ENCODE data around the gene POMT2. TPM values are rescaled to one million over a fixed set of nuclear protein-coding genes. Genes with fewer than 3 reads are reported as not detected.

The POMT2 gene
- total RNA-seq, 6 experiments from 2014 or later, result 21.7 to 39.0 (median 27.5) TPM

- Mint-ChIP-seq H3K4me1 (ENCODE audit: low read depth) (peaks cover 52% of the 10 kb centered on the region), H3K4me3 (peak overlapping the region; percentile 63), H3K27me3 (ENCODE audit: insufficient read depth) (no peaks in the 10 kb centered on the region), H3K27ac (peak overlapping the region; percentile 77), H3K9me3 (no peaks in the 10 kb centered on the region), H3K36me3 (ENCODE audit: low read depth) (peaks cover 7% of the 10 kb centered on the region; the same call in 1 of the 2 replicates)
- no peak for DNase-seq
- TF ChIP-seq CTCF (IDR thresholded peaks at IDR 0.05), result no peak
Observed at GRCh38 chr14:77314539-77315457, 5.9 kb downstream of the POMT2 start.

DNA sequence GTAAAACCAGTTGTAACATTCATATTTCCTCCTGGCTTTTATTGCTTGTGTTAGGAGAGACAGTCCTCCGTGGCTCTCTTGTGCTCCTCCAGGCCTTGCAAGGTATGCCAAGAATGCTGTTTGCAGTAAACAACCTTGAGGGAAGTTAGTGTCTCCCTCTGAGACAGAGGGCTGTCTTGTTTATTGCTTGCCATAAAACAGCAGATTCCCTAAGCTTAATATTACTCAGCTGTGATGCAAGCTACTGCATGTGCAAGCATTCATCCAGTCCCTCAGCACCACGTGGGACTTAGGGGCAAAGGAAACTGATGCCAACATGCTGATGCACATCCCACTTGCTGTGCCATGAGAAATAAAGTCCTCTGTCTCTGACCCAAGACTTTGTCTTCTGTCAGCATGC is 6.6 kb downstream of the POMT2 start:
- peak overlapping the region; percentile 63 for H3K4me3 Mint-ChIP-seq
- TF ChIP-seq CTCF (IDR thresholded peaks at IDR 0.05), result no peak
- no peaks in the 10 kb centered on the region for H3K9me3 Mint-ChIP-seq
- H3K36me3 Mint-ChIP-seq (ENCODE audit: low read depth), result peaks cover 7% of the 10 kb centered on the region; the same call in 1 of the 2 replicates
- H3K27ac Mint-ChIP-seq, result peak overlapping the region; percentile 77
- H3K4me1 Mint-ChIP-seq (ENCODE audit: low read depth), result peaks cover 45% of the 10 kb centered on the region
- H3K27me3 Mint-ChIP-seq (ENCODE audit: insufficient read depth), result no peaks in the 10 kb centered on the region; the same call in 1 of the 2 replicates
- peak; percentile 95 for DNase-seq

DNA sequence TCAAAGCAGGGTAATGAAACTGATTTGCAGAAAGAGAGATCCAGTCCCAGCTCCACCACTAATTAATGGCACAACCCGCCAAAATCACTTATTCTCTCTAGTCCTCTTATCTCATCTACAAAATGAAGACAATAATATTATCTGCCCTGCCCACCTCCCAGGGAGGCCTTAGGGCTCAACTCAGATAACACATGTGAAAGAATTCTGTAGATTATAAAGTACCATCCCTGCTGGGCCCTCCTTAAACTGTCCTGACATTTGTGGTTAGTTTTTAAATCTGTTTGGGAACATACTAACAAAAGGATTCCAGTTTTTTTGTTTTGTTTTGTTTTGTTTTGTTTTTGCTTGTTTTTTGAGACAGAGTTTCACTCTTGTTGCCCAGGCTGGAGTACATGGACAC is 7.3 kb downstream of the POMT2 start:
- Mint-ChIP-seq H3K36me3 (ENCODE audit: low read depth) (peaks cover 7% of the 10 kb centered on the region; the same call in 1 of the 2 replicates), H3K27ac (peak overlapping the region; percentile 77), H3K9me3 (no peaks in the 10 kb centered on the region), H3K4me1 (ENCODE audit: low read depth) (peaks cover 43% of the 10 kb centered on the region), H3K27me3 (ENCODE audit: insufficient read depth) (no peaks in the 10 kb centered on the region; the same call in 1 of the 2 replicates), H3K4me3 (no peak overlapping the region; the same call in 1 of the 2 replicates)
- no peak for DNase-seq
- no peak for TF ChIP-seq CTCF (IDR thresholded peaks at IDR 0.05)

DNA sequence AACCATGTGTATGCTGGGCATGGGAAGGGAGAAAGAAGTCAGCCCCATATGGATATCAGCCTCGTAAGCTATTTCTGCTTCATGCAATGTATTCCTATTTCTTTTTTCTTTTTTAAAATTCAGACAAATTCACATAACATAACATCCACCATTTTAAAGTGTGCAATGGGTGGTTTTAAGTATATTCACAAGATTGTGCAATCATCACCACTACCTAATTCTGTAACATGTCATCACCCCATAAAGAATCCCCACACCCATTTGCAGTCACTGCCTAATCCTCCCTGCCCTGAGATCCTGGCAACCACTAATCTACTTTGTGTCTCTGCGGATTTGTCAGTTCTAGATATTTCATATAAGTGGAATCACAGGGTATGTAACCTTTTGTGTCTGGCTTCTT is 9.5 kb downstream of the POMT2 start:
- no peaks in the 10 kb centered on the region for H3K9me3 Mint-ChIP-seq
- H3K27ac Mint-ChIP-seq, result no peak overlapping the region
- H3K4me3 Mint-ChIP-seq, result no peak overlapping the region
- H3K27me3 Mint-ChIP-seq (ENCODE audit: insufficient read depth), result no peaks in the 10 kb centered on the region; the same call in 1 of the 2 replicates
- H3K4me1 Mint-ChIP-seq (ENCODE audit: low read depth), result peaks cover 52% of the 10 kb centered on the region
- TF ChIP-seq CTCF (IDR thresholded peaks at IDR 0.05), result no peak
- no peak for DNase-seq
- peaks cover 7% of the 10 kb centered on the region; the same call in 1 of the 2 replicates for H3K36me3 Mint-ChIP-seq (ENCODE audit: low read depth)

DNA sequence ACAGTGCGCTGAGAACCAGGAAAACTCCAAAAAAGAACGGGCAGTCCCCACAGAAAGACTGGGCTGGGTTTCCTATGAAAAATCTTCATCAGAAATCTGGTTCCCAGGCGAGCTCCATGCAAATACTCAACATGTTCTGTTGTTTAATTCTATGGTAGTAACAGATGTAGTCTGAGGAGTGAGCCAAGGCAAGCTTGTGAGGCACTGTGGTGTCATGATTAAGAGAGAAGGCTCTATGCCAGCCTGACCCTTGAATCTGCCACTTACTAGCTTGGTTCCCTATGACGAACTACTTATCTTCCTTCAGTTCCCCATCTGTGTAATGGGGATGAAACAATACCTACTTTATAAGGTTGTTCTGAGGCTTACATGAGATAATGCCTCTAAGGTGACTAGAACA is 10.7 kb downstream of the POMT2 start:
- DNase-seq, result no peak
- no peaks in the 10 kb centered on the region for H3K9me3 Mint-ChIP-seq
- peaks cover 7% of the 10 kb centered on the region; the same call in 1 of the 2 replicates for H3K36me3 Mint-ChIP-seq (ENCODE audit: low read depth)
- H3K27ac Mint-ChIP-seq, result no peak overlapping the region
- H3K27me3 Mint-ChIP-seq (ENCODE audit: insufficient read depth), result no peaks in the 10 kb centered on the region; the same call in 1 of the 2 replicates
- H3K4me3 Mint-ChIP-seq, result no peak overlapping the region
- no peak for TF ChIP-seq CTCF (IDR thresholded peaks at IDR 0.05)
- H3K4me1 Mint-ChIP-seq (ENCODE audit: low read depth), result peaks cover 55% of the 10 kb centered on the region

Measured in HFFc6 (cell line).